ENCODE measurements around the gene USP49. TPM values are rescaled to one million over a fixed set of nuclear protein-coding genes. Genes with fewer than 3 reads are reported as not detected.

USP49 gene
- total RNA-seq, 1 experiment from 2014 or later, result 6.9 TPM

DNA sequence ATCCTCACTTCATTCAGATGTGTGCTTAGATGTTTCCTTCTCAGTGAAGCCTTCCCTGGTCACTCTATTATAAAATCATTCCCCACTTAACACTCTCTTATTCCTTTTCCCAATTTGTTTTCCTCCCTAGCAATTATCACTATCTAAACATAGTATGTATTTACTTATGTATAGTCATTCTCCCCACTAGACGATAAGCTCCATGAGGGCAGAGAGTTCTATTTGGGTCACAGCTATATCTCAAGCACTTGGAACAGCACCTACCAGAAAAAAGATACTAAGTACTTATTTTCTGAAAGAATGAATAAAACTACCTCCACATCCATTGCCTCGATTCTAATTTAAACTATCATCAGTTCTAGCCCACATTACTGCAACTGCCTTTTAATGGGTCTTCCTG is 36.5 kb downstream of the USP49 start:
- CTCF ChIA-PET, result no interaction called here
- Histone ChIP-seq H3K27me3 (ENCODE audit: insufficient read depth, low read length) (no peaks in the 10 kb centered on the region), H4K20me1 (ENCODE audit: insufficient read depth) (no peaks in the 10 kb centered on the region), H3K9me2 (ENCODE audit: insufficient read depth) (no peaks in the 10 kb centered on the region), H3K9ac (ENCODE audit: low read length) (no peak overlapping the region), H3K9me3 (ENCODE audit: control insufficient read depth in 1 of 2, insufficient read depth in 1 of 2, low read depth in 1 of 2, low read length in 2 of 2) (no peaks in the 10 kb centered on the region), H3K36me3 (ENCODE audit: control insufficient read depth in 1 of 2, insufficient read depth in 2 of 2, low read length in 2 of 2) (no peaks in the 10 kb centered on the region), H3K27ac (ENCODE audit: low read depth, low read length) (no peak overlapping the region), H3K4me1 (ENCODE audit: control insufficient read depth in 1 of 2, insufficient read depth in 2 of 2, low read length in 2 of 2) (no peaks in the 10 kb centered on the region), H2AFZ (ENCODE audit: low read depth, low read length, poor library complexity, severe bottlenecking) (no peak overlapping the region), H3K4me2 (ENCODE audit: low read length) (no peak overlapping the region), H3K79me2 (ENCODE audit: insufficient read depth, low read length) (no peaks in the 10 kb centered on the region), H3K4me3 (replicated peaks in 1 of 2; ENCODE audit: low read depth in 1 of 2, low read length in 2 of 2) (no peak overlapping the region)
- RAD21 ChIA-PET (ENCODE audit: low non-redundant PET in 1 of 2, low total read pairs in 2 of 2, uncharacterized antibody in 2 of 2, unreplicated experiment in 2 of 2), result no interaction called here
- POLR2A ChIA-PET, result no interaction called here
- intact Hi-C loops (cut with micrococcal nuclease), result no loop called here
- DNase-seq (ENCODE audit: low read depth, low spot score) (no peak), ATAC-seq (no peak)
- no peak for TF ChIP-seq SIN3A (IDR thresholded peaks at IDR 0.05; ENCODE audit: low read depth)
- TF ChIP-seq EGR1 (IDR thresholded peaks at IDR 0.05; ENCODE audit: low read depth), result no peak
- TF ChIP-seq, protein P1, sequence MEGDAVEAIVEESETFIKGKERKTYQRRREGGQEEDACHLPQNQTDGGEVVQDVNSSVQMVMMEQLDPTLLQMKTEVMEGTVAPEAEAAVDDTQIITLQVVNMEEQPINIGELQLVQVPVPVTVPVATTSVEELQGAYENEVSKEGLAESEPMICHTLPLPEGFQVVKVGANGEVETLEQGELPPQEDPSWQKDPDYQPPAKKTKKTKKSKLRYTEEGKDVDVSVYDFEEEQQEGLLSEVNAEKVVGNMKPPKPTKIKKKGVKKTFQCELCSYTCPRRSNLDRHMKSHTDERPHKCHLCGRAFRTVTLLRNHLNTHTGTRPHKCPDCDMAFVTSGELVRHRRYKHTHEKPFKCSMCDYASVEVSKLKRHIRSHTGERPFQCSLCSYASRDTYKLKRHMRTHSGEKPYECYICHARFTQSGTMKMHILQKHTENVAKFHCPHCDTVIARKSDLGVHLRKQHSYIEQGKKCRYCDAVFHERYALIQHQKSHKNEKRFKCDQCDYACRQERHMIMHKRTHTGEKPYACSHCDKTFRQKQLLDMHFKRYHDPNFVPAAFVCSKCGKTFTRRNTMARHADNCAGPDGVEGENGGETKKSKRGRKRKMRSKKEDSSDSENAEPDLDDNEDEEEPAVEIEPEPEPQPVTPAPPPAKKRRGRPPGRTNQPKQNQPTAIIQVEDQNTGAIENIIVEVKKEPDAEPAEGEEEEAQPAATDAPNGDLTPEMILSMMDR (IDR thresholded peaks at IDR 0.05 in 2 of 3, conservative IDR thresholded peaks at IDR 0.05 in 1 of 3; ENCODE audit: borderline replicate concordance in 1 of 3, insufficient read depth in 1 of 3, low read depth in 2 of 3, low read length in 2 of 3), result no peak
- no peak for TF ChIP-seq TCF7L2 (IDR thresholded peaks at IDR 0.05; ENCODE audit: borderline replicate concordance, extremely low read depth, insufficient read depth, insufficient read length)
- TF ChIP-seq EZH2 (IDR thresholded peaks at IDR 0.05), result no peak
- no peak for TF ChIP-seq JUND (IDR thresholded peaks at IDR 0.05)
- TF ChIP-seq, protein P2, sequence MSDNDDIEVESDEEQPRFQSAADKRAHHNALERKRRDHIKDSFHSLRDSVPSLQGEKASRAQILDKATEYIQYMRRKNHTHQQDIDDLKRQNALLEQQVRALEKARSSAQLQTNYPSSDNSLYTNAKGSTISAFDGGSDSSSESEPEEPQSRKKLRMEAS (IDR thresholded peaks at IDR 0.05), result no peak
- TF ChIP-seq POLR2AphosphoS5 (IDR thresholded peaks at IDR 0.05; ENCODE audit: low read depth, low read length), result no peak
- TF ChIP-seq ZFX (IDR thresholded peaks at IDR 0.05), result no peak
- TF ChIP-seq, protein P3, sequence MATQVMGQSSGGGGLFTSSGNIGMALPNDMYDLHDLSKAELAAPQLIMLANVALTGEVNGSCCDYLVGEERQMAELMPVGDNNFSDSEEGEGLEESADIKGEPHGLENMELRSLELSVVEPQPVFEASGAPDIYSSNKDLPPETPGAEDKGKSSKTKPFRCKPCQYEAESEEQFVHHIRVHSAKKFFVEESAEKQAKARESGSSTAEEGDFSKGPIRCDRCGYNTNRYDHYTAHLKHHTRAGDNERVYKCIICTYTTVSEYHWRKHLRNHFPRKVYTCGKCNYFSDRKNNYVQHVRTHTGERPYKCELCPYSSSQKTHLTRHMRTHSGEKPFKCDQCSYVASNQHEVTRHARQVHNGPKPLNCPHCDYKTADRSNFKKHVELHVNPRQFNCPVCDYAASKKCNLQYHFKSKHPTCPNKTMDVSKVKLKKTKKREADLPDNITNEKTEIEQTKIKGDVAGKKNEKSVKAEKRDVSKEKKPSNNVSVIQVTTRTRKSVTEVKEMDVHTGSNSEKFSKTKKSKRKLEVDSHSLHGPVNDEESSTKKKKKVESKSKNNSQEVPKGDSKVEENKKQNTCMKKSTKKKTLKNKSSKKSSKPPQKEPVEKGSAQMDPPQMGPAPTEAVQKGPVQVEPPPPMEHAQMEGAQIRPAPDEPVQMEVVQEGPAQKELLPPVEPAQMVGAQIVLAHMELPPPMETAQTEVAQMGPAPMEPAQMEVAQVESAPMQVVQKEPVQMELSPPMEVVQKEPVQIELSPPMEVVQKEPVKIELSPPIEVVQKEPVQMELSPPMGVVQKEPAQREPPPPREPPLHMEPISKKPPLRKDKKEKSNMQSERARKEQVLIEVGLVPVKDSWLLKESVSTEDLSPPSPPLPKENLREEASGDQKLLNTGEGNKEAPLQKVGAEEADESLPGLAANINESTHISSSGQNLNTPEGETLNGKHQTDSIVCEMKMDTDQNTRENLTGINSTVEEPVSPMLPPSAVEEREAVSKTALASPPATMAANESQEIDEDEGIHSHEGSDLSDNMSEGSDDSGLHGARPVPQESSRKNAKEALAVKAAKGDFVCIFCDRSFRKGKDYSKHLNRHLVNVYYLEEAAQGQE (IDR thresholded peaks at IDR 0.05; ENCODE audit: low read depth), result no peak
- TF ChIP-seq ZNF274 (IDR thresholded peaks at IDR 0.05; ENCODE audit: low read depth, low read length), result no peak
- no TSS peak for BruUV-seq (replicated peaks)

Data from HCT116 (cell line).